DMS153 (cell line): Measurements from ENCODE around the gene TPPP.
"Not testable (repeated sequence)": the region's sequence is repeated elsewhere in the genome, so short reads cannot be mapped to it uniquely, and the experiment has no call there.

Experiments
- DNase-seq: peaks from one replicate; lab custom pipeline; 2025; lab: John Stamatoyannopoulos, UW

TPPP gene

GRCh38 chr5:645421-645820, 47.7 kb downstream of the TPPP start:
- no peak for DNase-seq

- DNase-seq: no peak
Observed at GRCh38 chr5:644971-645370, 48.2 kb downstream of the TPPP start.

- DNase-seq: no peak
Observed at GRCh38 chr5:644509-644908, 48.6 kb downstream of the TPPP start.

GRCh38 chr5:643811-644271, 49.3 kb downstream of the TPPP start:
- peak; percentile 56 for DNase-seq

GRCh38 chr5:643351-643801, 49.8 kb downstream of the TPPP start:
- peak; percentile 95 for DNase-seq

- no peak for DNase-seq
Observed at GRCh38 chr5:642481-642880, 50.7 kb downstream of the TPPP start.

- no peak for DNase-seq
Observed at GRCh38 chr5:641331-641765, 51.8 kb downstream of the TPPP start.

- no peak for DNase-seq
Observed at GRCh38 chr5:640461-641330, 52.5 kb downstream of the TPPP start.

GRCh38 chr5:639584-640213, 53.5 kb downstream of the TPPP start:
- no peak for DNase-seq

GRCh38 chr5:639253-639530, 54.0 kb downstream of the TPPP start:
- DNase-seq: no peak

- no peak for DNase-seq
Observed at GRCh38 chr5:638501-639252, 54.5 kb downstream of the TPPP start.

- no peak for DNase-seq
Observed at GRCh38 chr5:637581-638450, 55.3 kb downstream of the TPPP start.

GRCh38 chr5:636951-637350, 56.2 kb downstream of the TPPP start:
- DNase-seq: no peak

GRCh38 chr5:635306-636055, 57.7 kb downstream of the TPPP start:
- DNase-seq: no peak

GRCh38 chr5:634191-634590, 59.0 kb downstream of the TPPP start:
- DNase-seq: no peak

GRCh38 chr5:633501-633955, 59.6 kb downstream of the TPPP start:
- no peak for DNase-seq

- DNase-seq: not testable (repeated sequence)
Observed at GRCh38 chr5:628351-629205, 64.6 kb downstream of the TPPP start.

GRCh38 chr5:627840-628239, 65.3 kb downstream of the TPPP start:
- no peak for DNase-seq

- no peak for DNase-seq
Observed at GRCh38 chr5:626850-627249, 66.3 kb downstream of the TPPP start.

GRCh38 chr5:625516-625915, 67.6 kb downstream of the TPPP start:
- no peak for DNase-seq
